SK-N-SH treated with all-trans-retinoic acid at 6 μM for 48 hours (cell line): ENCODE measurements around the gene LRRC52.

Experiments
- ATAC-seq: fragments of 200-7000 bp; cut with Tn5 transposase; 3 replicates; pipeline ENCODE4 v1.9.1; 2020; ENCODE audit warnings: mild to moderate bottlenecking, moderate library complexity
- ARNTL ChIP-seq: fragments of 450-650 bp; formaldehyde crosslinking; IDR thresholded peaks from 2 replicates; pipeline ENCODE4 v1.5.0; 2020; ENCODE audit warnings: low read depth, mild to moderate bottlenecking, moderate library complexity, borderline replicate concordance
- BACH2 ChIP-seq: fragments of 250-450 bp; sonication (Bioruptor Pico); IDR thresholded peaks from 2 replicates; pipeline ENCODE4 v1.9.0; 2021; ENCODE audit warnings: mild to moderate bottlenecking, borderline replicate concordance
- CREB5 ChIP-seq: fragments of 250-450 bp; sonication (Bioruptor Pico); IDR thresholded peaks from 2 replicates; pipeline ENCODE4 v1.5.1; 2020; ENCODE audit warnings: low read depth, mild to moderate bottlenecking, moderate library complexity
- CSDC2 ChIP-seq: fragments of 250-450 bp; sonication (Bioruptor Pico); IDR thresholded peaks from 2 replicates; pipeline ENCODE4 v1.5.0; 2020; ENCODE audit warnings: mild to moderate bottlenecking, moderate library complexity
- CSRNP3 ChIP-seq: fragments of 250-450 bp; sonication (Bioruptor Pico); IDR thresholded peaks from 2 replicates; pipeline ENCODE4 v1.5.1; 2021; ENCODE audit warnings: mild to moderate bottlenecking, moderate library complexity
- GLIS3 ChIP-seq: fragments of 250-450 bp; sonication (Bioruptor Pico); IDR thresholded peaks from 2 replicates; pipeline ENCODE4 v1.5.0; 2020; ENCODE audit warnings: mild to moderate bottlenecking, moderate library complexity
- ISL1 ChIP-seq: fragments of 250-450 bp; sonication (Bioruptor Pico); IDR thresholded peaks from 2 replicates; pipeline ENCODE4 v2.1.2; 2022; ENCODE audit warnings: mild to moderate bottlenecking, moderate library complexity
- OSR1 ChIP-seq: fragments of 250-450 bp; sonication (Bioruptor Pico); IDR thresholded peaks from 2 replicates; pipeline ENCODE4 v1.8.0; 2022; ENCODE audit warnings: moderate library complexity, mild to moderate bottlenecking, inconsistent platforms
- POU6F1 ChIP-seq: fragments of 250-450 bp; sonication (Bioruptor Pico); IDR thresholded peaks from 2 replicates; pipeline ENCODE4 v1.8.0; 2021; ENCODE audit warnings: low read depth, mild to moderate bottlenecking, moderate library complexity, borderline replicate concordance
- RARB ChIP-seq: fragments of 250-450 bp; sonication (Bioruptor Pico); IDR thresholded peaks from 2 replicates; pipeline ENCODE4 v1.8.0; 2021; ENCODE audit warnings: mild to moderate bottlenecking, moderate library complexity
- SNAI2 ChIP-seq: fragments of 250-450 bp; sonication (Bioruptor Pico); IDR thresholded peaks from 2 replicates; pipeline ENCODE4 v1.5.0; 2020; ENCODE audit warnings: mild to moderate bottlenecking, moderate library complexity
- TCF4 ChIP-seq: fragments of 250-450 bp; sonication (Bioruptor Pico); IDR thresholded peaks from 2 replicates; pipeline ENCODE4 v1.8.0; 2021; ENCODE audit warnings: mild to moderate bottlenecking, moderate library complexity, borderline replicate concordance
- TOX ChIP-seq: fragments of 250-450 bp; sonication (Bioruptor Pico); IDR thresholded peaks from 2 replicates; pipeline ENCODE4 v1.8.0; 2021; ENCODE audit warnings: mild to moderate bottlenecking, moderate library complexity, borderline replicate concordance
- TSHZ2 ChIP-seq: fragments of 250-450 bp; sonication (Bioruptor Pico); IDR thresholded peaks from 2 replicates; pipeline ENCODE4 v1.5.0; 2020; ENCODE audit warnings: mild to moderate bottlenecking, moderate library complexity
- ZC3H10 ChIP-seq: fragments of 250-450 bp; sonication (Bioruptor Pico); IDR thresholded peaks from 2 replicates; pipeline ENCODE4 v1.5.1; 2021; ENCODE audit warnings: mild to moderate bottlenecking, moderate library complexity
- ZFP3 ChIP-seq: fragments of 250-450 bp; sonication (Bioruptor Pico); IDR thresholded peaks from 2 replicates; pipeline ENCODE4 v1.5.0; 2020; ENCODE audit warnings: mild to moderate bottlenecking, moderate library complexity
- ZFP30 ChIP-seq: fragments of 450-650 bp; formaldehyde crosslinking; IDR thresholded peaks from 2 replicates; pipeline ENCODE4 v1.5.0; 2022; ENCODE audit warnings: mild to moderate bottlenecking, moderate library complexity
- ZNF565 ChIP-seq: fragments of 450-650 bp; formaldehyde crosslinking; conservative IDR thresholded peaks from 2 replicates; pipeline ENCODE4 v1.5.0; 2020; ENCODE audit warnings: low read depth, mild to moderate bottlenecking, moderate library complexity
- ZNF70 ChIP-seq: fragments of 450-650 bp; formaldehyde crosslinking; IDR thresholded peaks from 2 replicates; pipeline ENCODE4 v1.5.0; 2020; ENCODE audit warnings: mild to moderate bottlenecking, moderate library complexity
- ZNF8 ChIP-seq: fragments of 450-650 bp; formaldehyde crosslinking; IDR thresholded peaks from 2 replicates; pipeline ENCODE4 v1.5.0; 2020; ENCODE audit warnings: mild to moderate bottlenecking, moderate library complexity
- TF ChIP-seq, protein P1 (sequence below): fragments of 250-450 bp; sonication (Bioruptor Pico); IDR thresholded peaks from 2 replicates; pipeline ENCODE4 v1.8.0; 2020; ENCODE audit warnings: mild to moderate bottlenecking, moderate library complexity, borderline replicate concordance

LRRC52 gene

DNA sequence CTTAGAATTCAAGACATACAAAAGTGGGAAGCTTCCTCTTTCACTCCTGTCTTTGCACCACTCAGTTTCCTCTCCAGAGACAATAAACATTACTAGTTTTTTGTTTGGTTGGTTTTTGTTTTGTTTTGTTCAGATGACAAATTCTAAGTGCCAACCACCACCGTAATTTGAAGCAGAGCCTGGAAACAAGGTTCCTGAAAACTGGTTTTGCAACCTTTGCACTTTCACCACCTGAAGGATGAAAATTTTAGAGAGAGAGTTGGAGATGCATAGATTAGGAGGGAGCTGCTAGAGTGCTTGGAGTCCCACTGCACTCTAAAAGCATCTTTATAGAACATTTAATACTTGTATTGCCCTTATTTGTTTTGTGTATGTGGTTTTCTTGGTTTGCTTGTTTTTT lies 67.1 kb downstream of the LRRC52 start:
- TF ChIP-seq, protein P1, sequence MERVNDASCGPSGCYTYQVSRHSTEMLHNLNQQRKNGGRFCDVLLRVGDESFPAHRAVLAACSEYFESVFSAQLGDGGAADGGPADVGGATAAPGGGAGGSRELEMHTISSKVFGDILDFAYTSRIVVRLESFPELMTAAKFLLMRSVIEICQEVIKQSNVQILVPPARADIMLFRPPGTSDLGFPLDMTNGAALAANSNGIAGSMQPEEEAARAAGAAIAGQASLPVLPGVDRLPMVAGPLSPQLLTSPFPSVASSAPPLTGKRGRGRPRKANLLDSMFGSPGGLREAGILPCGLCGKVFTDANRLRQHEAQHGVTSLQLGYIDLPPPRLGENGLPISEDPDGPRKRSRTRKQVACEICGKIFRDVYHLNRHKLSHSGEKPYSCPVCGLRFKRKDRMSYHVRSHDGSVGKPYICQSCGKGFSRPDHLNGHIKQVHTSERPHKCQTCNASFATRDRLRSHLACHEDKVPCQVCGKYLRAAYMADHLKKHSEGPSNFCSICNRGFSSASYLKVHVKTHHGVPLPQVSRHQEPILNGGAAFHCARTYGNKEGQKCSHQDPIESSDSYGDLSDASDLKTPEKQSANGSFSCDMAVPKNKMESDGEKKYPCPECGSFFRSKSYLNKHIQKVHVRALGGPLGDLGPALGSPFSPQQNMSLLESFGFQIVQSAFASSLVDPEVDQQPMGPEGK (CRISPR knock-in tag): no peak
- TF ChIP-seq TOX (CRISPR knock-in tag) (no peak), ZNF8 (CRISPR knock-in tag) (no peak), CREB5 (CRISPR knock-in tag) (no peak), SNAI2 (no peak), POU6F1 (CRISPR knock-in tag) (no peak), ZC3H10 (no peak)
- no peak for ATAC-seq

GRCh38 chr1:165612062-165612461 lies 68.3 kb downstream of the LRRC52 start:
- no peak for ATAC-seq

More at GRCh38 chr1:165612062-165612461, 68.3 kb downstream of the LRRC52 start:
- TF ChIP-seq, protein P1 (CRISPR knock-in tag): no peak
- TF ChIP-seq CREB5 (CRISPR knock-in tag) (no peak), TCF4 (CRISPR knock-in tag) (no peak), GLIS3 (CRISPR knock-in tag) (no peak), ARNTL (no peak), ISL1 (CRISPR knock-in tag) (no peak), ZFP30 (CRISPR knock-in tag) (no peak), BACH2 (CRISPR knock-in tag) (no peak), RARB (no peak), CSRNP3 (CRISPR knock-in tag) (no peak), TSHZ2 (CRISPR knock-in tag) (no peak), CSDC2 (CRISPR knock-in tag) (no peak), TOX (CRISPR knock-in tag) (no peak), ZFP3 (CRISPR knock-in tag) (no peak), OSR1 (CRISPR knock-in tag) (no peak), ZNF565 (CRISPR knock-in tag) (no peak), ZNF70 (no peak), SNAI2 (no peak), ZC3H10 (no peak)
